Esophagus (tissue), 2 donors: ENCODE measurements around the gene MTCP1. TPM values are rescaled to one million over a fixed set of nuclear protein-coding genes. Genes with fewer than 3 reads are reported as not detected.

Experiments
- H3K27ac ChIP-seq, 2 donors: one replicate each; pipeline ENCODE4 v1.5.1; 2013; ENCODE audit warnings: low read depth in 2 of 2, mild to moderate bottlenecking in 2 of 2, inconsistent platforms in 1 of 2, low read length in 1 of 2, moderate library complexity in 1 of 2
- H3K27me3 ChIP-seq, 2 donors: one replicate each; pipeline ENCODE4 v1.6.1; 2013; ENCODE audit warnings: low read length in 2 of 2, control low read depth in 1 of 2, mild to moderate bottlenecking in 1 of 2; ENCODE audit not compliant: insufficient read depth in 2 of 2, control insufficient read depth in 1 of 2
- H3K36me3 ChIP-seq, 2 donors: one replicate each; pipeline ENCODE4 v1.6.1; 2013; ENCODE audit warnings: low read length in 1 of 2; ENCODE audit not compliant: control insufficient read depth in 2 of 2, insufficient read depth in 2 of 2
- H3K4me1 ChIP-seq, 2 donors: one replicate each; pipeline ENCODE4 v1.6.1; 2013; ENCODE audit warnings: low read length in 1 of 2; ENCODE audit not compliant: control insufficient read depth in 2 of 2, insufficient read depth in 2 of 2
- H3K4me3 ChIP-seq, 2 donors: one replicate each; pipeline ENCODE4 v1.5.1; 2013; ENCODE audit warnings: low read length in 2 of 2, mild to moderate bottlenecking in 2 of 2, low read depth in 1 of 2, moderate library complexity in 1 of 2
- H3K9me3 ChIP-seq, 2 donors: one replicate each; pipeline ENCODE4 v1.6.1; 2013; ENCODE audit warnings: mild to moderate bottlenecking in 2 of 2, low read depth in 1 of 2, low read length in 1 of 2, moderate library complexity in 1 of 2; ENCODE audit not compliant: control insufficient read depth in 2 of 2, insufficient read depth in 1 of 2
- WGBS, 2 donors: extraction: QIAGEN DNeasy Blood & Tissue Kit; methylation state at CpG; one replicate each; pipeline ENCODE4 v1.1.7; 2013; 5-methylcytosine and 5-hydroxymethylcytosine counted together
- polyA plus RNA-seq, 2 donors: library from polyadenylated mRNA; stranded (reverse); fragments of 200-250 nt; gene quantifications; one replicate each; pipeline ENCODE4 v1.2.3, GENCODE V29; 2013
- donor health status: healthy with polysubstance abuse.
- donor health status: Bipolar disorder and iron deficiency.

The MTCP1 gene
- polyA plus RNA-seq, 2 donors, result 11.6 to 64.1 TPM

DNA sequence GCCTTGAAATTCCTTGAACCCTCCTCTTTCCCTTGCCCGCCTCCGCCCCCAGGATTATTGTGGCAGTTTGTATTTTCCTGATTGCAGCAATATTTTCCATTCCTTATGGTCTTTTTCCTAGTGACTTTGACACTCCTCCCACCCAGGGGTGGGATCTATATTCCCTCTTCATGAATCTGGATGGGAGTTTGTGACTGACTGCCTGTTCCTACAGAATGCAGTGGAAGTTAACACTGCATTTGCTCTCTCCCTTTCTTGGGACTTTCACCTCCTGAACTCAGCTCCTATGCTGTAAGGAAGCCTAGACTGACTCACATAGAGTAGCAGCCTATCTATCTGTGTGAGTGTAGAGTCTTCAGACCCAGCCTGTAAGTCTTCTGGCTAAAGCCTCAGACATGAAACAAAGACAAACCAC lies 42.1 kb downstream of the MTCP1 start:
- Histone ChIP-seq H3K27me3 (no peaks in the 10 kb centered on the region), H3K36me3 (no peaks in the 10 kb centered on the region), H3K4me1 (no peaks in the 10 kb centered on the region), H3K27ac (peak overlapping the region in 1 of 2 donors; percentile 18), H3K4me3 (no peak overlapping the region), H3K9me3 (no peaks in the 10 kb centered on the region)
- WGBS, 2 donors, result 65 to 68% methylated on average over 2 of the region's 2 CpGs

DNA sequence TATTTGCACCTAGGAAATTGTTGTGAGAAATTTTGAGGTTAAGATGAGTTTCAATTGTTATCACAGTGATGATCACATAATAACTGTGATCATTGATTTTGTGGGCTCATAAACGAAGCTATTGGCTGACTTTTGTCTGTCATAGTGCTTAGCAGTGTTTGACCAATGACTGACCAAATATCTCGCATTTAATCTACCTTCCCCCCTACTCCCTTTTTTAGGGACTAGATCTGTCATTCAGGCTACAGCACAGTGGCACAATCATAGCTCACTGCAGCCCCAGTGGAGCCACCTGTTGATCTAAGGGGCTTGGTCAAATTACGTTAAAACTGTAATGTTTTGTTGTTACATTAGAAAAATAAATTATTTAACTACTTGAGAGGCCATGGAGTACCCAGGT lies 42.8 kb downstream of the MTCP1 start:
- H3K27me3 ChIP-seq, result no peaks in the 10 kb centered on the region
- peak overlapping the region in 1 of 2 donors; percentile 13 for H3K4me3 ChIP-seq

DNA sequence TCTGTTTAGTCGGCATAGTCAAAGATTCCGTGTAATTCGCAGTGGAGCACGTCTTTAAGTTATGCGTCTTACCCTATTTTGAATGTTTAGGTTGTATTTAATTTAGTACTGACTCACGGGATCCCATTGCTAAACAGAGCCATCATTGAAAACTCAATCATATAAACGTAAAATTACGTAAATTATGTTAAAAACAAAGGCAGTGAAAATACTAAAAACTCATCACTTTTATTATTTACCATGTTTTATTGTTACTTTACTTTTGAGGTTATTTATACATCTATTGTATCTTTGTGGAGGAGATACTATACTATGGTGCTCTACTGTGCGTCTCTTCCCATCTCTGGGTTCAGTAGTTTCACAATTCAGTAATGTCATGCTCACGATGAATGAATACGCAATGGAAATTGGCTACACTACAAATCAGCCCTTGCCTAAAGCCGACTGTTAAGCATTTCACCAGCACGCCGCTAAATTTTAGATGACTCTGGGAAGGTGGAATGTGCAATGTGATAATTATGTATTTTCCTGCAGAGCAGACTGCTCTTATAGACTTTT lies 43.3 kb downstream of the MTCP1 start:
- WGBS, 2 donors, result 1 to 34% methylated on average over 14 of the region's 14 CpGs
- H3K4me3 ChIP-seq, result peak overlapping the region; percentile 53 to 74
- no peaks in the 10 kb centered on the region for H3K27me3 ChIP-seq
- no peaks in the 10 kb centered on the region for H3K36me3 ChIP-seq
- peak overlapping the region; percentile 96 to 98 for H3K27ac ChIP-seq
- no peaks in the 10 kb centered on the region for H3K4me1 ChIP-seq
- H3K9me3 ChIP-seq, result no peaks in the 10 kb centered on the region

More for the DNA sequence above, 42.8 kb downstream of the MTCP1 start:
- WGBS, 2 donors, result 15 to 24% methylated on average over 3 of the region's 3 CpGs
- peak overlapping the region in 1 of 2 donors; percentile 84 for H3K27ac ChIP-seq
- no peaks in the 10 kb centered on the region for H3K9me3 ChIP-seq
- no peaks in the 10 kb centered on the region for H3K4me1 ChIP-seq
- no peaks in the 10 kb centered on the region for H3K36me3 ChIP-seq

DNA sequence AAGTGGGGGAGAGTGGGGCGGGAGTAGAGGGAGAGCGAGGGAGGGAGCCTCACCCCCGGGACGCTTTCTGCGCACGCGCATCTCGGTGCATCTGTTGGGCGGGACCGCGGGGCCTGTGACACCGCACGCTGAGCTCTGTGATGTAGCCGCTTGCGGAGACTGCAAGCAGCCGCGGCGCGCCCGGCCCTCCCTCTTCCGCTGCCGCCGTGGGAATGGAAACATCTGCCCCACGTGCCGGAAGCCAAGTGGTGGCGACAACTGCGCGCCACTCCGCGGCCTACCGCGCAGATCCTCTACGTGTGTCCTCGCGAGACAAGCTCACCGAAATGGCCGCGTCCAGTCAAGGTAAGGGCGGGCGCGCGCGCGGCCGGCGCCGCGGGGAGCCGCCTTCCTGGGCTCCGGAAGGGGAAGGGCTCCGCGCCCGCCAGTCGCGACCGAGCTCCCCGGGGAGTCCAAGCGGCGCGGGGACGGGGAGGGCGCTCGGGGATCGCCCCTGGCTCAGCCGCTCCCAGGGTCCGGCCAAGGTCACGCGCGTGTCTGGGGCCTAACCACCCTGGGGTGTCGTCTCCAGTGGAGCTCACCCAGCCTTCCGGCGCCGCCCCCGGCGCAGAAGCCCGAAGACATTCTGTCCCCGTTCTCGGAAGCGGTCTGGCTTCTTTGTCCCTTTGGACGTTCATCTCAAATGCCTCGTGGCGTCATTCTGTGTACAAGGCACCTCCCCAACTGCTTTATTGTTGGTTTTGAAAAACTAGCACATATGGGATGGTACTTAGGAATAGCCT lies 44.0 kb downstream of the MTCP1 start, which contains the start of gene FUNDC2:
Gene FUNDC2 (plus strand): TSS at position 118 of the 782 bp plus-strand sequence. CDS start 95 bp downstream, at position 213.
- no peaks in the 10 kb centered on the region for H3K36me3 ChIP-seq
- H3K27me3 ChIP-seq, result no peaks in the 10 kb centered on the region
- H3K4me1 ChIP-seq, result no peaks in the 10 kb centered on the region
- peak within 1 kb of the TSS; percentile 53 to 74 for H3K4me3 ChIP-seq
- H3K27ac ChIP-seq, result peak within 1 kb of the TSS; percentile 96 to 98
- 1 to 29% methylated on average over 71 to 82 of the region's 82 CpGs for WGBS, 2 donors
- no peaks in the 10 kb centered on the region for H3K9me3 ChIP-seq

DNA sequence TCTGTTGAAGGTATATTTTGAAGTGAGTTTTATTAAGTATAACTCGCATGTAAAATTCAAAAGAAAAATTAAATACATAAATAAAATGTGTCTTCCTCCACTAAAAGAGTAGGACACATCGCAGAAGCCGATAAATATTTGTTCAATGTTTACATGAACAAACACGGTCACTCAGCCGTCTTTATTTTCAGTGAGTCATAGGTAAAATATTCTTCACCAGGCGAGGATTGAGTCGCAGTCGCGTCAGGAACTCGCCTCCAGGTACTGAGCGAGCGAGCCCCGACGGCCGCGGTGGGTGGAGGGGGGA lies 44.6 kb downstream of the MTCP1 start:
- Histone ChIP-seq H3K36me3 (no peaks in the 10 kb centered on the region), H3K9me3 (no peaks in the 10 kb centered on the region), H3K27ac (peak overlapping the region; percentile 96 to 98), H3K4me1 (no peaks in the 10 kb centered on the region), H3K4me3 (peak overlapping the region; percentile 53 to 74), H3K27me3 (no peaks in the 10 kb centered on the region)
- 0 to 39% methylated on average over 16 of the region's 16 CpGs for WGBS, 2 donors

DNA sequence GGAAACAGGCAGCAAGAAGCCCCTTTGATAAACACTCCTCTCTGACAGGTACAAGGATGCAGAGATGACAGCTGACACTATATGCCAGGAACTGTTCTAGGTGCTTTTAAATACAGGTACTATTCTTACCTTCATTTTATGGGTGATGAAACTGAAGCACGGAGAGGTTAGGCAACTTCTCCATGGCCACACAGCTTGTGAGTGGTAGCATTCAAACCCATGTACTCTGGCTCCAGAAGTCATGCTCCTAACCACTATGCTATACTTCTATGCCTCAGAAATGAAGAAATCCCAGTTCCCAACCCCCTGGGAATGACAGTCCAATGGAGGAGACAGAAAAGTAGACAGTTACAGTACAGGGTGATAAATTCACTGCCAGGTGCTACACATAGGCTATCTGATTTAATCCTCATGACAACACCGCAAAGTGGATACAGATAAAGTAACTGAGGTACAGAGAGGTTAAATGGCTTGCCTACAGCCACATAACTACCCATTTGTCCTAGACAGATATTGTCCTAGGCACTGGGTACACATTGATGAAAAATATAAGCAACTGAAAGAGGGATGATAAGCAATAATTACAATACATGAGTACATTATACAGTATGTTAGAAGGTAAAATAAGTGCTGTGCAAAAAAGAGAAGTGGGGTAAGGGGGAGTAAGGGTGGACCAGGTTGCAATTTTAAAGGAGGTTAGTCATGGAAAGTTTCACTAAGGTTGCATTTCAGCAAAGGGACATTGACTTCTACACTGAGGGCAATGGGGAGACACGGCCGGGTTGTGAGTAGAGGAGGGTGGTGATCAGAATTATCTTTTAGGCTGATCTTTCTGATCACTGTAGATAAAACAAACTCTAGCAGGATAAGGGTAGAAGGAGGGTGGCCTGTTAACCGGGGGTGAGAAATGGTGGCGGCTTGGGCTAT lies 46.8 kb downstream of the MTCP1 start:
- WGBS, 2 donors, result 86 to 93% methylated on average over 6 of the region's 6 CpGs
- H3K27me3 ChIP-seq, result no peaks in the 10 kb centered on the region

DNA sequence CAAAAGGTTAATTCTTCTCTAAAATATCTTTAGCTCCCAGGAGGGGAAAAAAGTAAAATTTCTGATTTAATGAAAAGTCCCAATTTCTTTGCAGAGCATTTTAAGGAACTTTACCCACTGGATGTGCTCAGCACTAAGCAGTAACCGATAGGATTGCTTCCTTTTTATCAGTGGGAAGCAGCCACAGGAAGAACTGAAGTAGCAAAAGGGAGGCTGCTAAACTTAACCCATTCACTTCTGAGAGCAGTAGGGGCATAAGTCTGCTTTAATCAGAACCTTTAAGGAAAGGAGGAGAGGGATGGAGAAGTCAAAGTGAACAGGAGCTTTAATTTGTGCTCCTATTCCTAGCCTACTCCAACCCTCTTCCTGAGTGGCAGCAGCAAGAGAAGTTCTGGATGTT lies 48.4 kb downstream of the MTCP1 start, which contains the start of gene F8:
Gene F8 (minus strand): TSS at position 139 of the 400 bp plus-strand sequence. CDS start 171 bp downstream, outside the sequence.
- no peaks in the 10 kb centered on the region for H3K36me3 ChIP-seq
- no peak within 1 kb of the TSS for H3K4me3 ChIP-seq
- no peak within 1 kb of the TSS for H3K27ac ChIP-seq
- 12 to 14% methylated on average over 1 of the region's 1 CpG for WGBS, 2 donors
- H3K4me1 ChIP-seq, result no peaks in the 10 kb centered on the region
- H3K9me3 ChIP-seq, result no peaks in the 10 kb centered on the region
- no peaks in the 10 kb centered on the region for H3K27me3 ChIP-seq

More for the DNA sequence above, 46.8 kb downstream of the MTCP1 start:
- no peak overlapping the region for H3K4me3 ChIP-seq
- no peaks in the 10 kb centered on the region for H3K4me1 ChIP-seq
- H3K9me3 ChIP-seq, result no peaks in the 10 kb centered on the region
- no peak overlapping the region for H3K27ac ChIP-seq
- H3K36me3 ChIP-seq, result no peaks in the 10 kb centered on the region

DNA sequence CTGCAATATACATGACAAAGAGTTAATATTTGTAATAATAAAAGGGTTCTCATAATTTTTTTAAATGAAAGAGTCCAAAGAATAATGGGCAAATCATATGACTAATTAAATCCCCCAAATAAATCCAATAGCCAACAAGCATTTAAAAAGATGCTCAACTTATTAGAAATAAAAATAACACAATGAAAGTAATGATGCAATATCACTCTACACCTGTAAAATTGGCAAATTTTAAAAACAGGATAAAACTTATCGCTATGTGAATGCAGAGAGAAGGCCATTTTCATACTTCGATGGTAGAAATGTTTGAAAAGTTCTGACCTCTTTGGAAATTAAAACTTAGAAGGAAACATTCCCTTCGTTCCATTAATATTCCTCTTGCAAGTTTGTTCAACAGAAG lies 50.3 kb downstream of the MTCP1 start:
- Histone ChIP-seq H3K9me3 (no peaks in the 10 kb centered on the region), H3K27me3 (no peaks in the 10 kb centered on the region), H3K36me3 (no peaks in the 10 kb centered on the region), H3K27ac (no peak overlapping the region), H3K4me3 (no peak overlapping the region), H3K4me1 (no peaks in the 10 kb centered on the region)
- 85 to 96% methylated on average over 3 of the region's 3 CpGs for WGBS, 2 donors
